Upper lobe of left lung (tissue), 6 donors: ENCODE results near the gene TAX1BP3. TPM values are rescaled to one million over a fixed set of nuclear protein-coding genes. Genes with fewer than 3 reads are reported as not detected.

ENCODE experiments used
- ATAC-seq, 2 donors: fragments of 200-7000 bp; cut with Tn5 transposase; one replicate each; pipeline ENCODE4 v1.9.1; 2022; ENCODE audit warnings: mild to moderate bottlenecking in 2 of 2, moderate library complexity in 2 of 2; ENCODE audit not compliant: low FRiP score in 2 of 2
- DNase-seq, 2 donors: peaks; one replicate each; pipeline ENCODE4 v3.0.0-alpha.2; 2019 to 2020
- H3K27ac ChIP-seq, 4 donors: fragments of 200-600 bp; sonication (generic); one replicate each; pipeline ENCODE4 v1.5.1; 2016 to 2019
- H3K27me3 ChIP-seq, 4 donors: fragments of 200-600 bp; sonication (generic); one replicate each; pipeline ENCODE4 v1.5.1; 2017 to 2019
- H3K36me3 ChIP-seq, 4 donors: fragments of 200-600 bp; sonication (generic); one replicate each; pipeline ENCODE4 v1.5.1; 2016 to 2019
- H3K4me1 ChIP-seq, 4 donors: fragments of 200-600 bp; sonication (generic); one replicate each; pipeline ENCODE4 v1.5.1; 2018 to 2019
- H3K4me3 ChIP-seq, 4 donors: fragments of 200-600 bp; sonication (generic); one replicate each; pipeline ENCODE4 v1.5.1; 2017 to 2019; ENCODE audit warnings: mild to moderate bottlenecking in 2 of 4, moderate library complexity in 1 of 4
- H3K9me3 ChIP-seq, 4 donors: fragments of 200-600 bp; sonication (generic); one replicate each; pipeline ENCODE4 v1.5.1; 2018 to 2019
- EP300 ChIP-seq, 4 donors: sonication (generic); formaldehyde crosslinking; IDR thresholded peaks; one replicate each; pipeline ENCODE4 v1.5.1; 2017; ENCODE audit warnings: antibody characterized with exemption in 4 of 4, control low read depth in 2 of 4
- POLR2A ChIP-seq, 4 donors: fragments of 450-650 bp; IDR thresholded peaks; one replicate each; pipeline ENCODE4 v1.5.1; 2016 to 2017; ENCODE audit warnings: antibody characterized with exemption in 4 of 4, mild to moderate bottlenecking in 2 of 4
- POLR2AphosphoS5 ChIP-seq, 2 donors: sonication (generic); formaldehyde crosslinking; IDR thresholded peaks; one replicate each; pipeline ENCODE4 v1.5.1; 2017; ENCODE audit warnings: antibody characterized with exemption in 2 of 2
- WGBS, 2 donors: methylation state at CpG; one replicate each; pipeline ENCODE4 v1.1.5; 2017 to 2018; 5-methylcytosine and 5-hydroxymethylcytosine counted together
- total RNA-seq, 6 donors: library from RNA; depleted of rRNA in 4 of 6; stranded (reverse); fragments of >200 nt in 4 of 6; gene quantifications; one replicate each; pipeline versions ENCODE4 v1.1.0 to v1.2.1, GENCODE V29; 2016 to 2021
- TF ChIP-seq, protein P1 (sequence below), 6 experiments: fragments of 450-650 bp in 4 of 6; fragments of 200-600 bp in 2 of 6; sonication (generic) in 2 of 6; IDR thresholded peaks; one replicate each; pipeline ENCODE4 v1.5.1; 2016 to 2019; ENCODE audit warnings: antibody characterized with exemption in 6 of 6
- donor health status: DM: no; HTN: no; CAD: no; lungs with moderate emphysema.
- donor health status: DM: no; HTN: yes; CAD: no; lungs with severe emphysema.

TAX1BP3 gene
- total RNA-seq, 6 donors from 2014 or later, result 49.2 to 200 (median 126) TPM

DNA sequence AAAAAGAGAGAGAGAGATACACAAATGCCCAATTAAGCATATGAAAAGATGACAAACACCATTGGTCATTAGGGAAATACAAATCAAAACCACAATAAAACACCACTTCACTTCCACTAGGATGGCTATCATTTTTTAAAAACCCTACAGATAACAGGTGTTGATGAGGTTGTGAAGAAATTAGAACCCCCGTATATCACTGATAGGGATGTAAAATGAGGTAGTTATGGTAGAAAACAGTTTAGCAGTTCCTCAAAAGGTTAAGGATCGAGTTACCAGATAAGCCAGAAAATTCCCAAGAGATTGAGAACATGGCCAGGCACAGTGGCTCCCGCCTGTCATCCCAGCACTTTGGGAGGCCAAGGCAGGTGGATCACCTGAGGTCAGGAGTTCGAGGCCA is 24.8 kb upstream of the TAX1BP3 start:
- no peak for TF ChIP-seq POLR2A (IDR thresholded peaks at IDR 0.05)
- no peak for TF ChIP-seq POLR2AphosphoS5 (IDR thresholded peaks at IDR 0.05)
- TF ChIP-seq, protein P1, sequence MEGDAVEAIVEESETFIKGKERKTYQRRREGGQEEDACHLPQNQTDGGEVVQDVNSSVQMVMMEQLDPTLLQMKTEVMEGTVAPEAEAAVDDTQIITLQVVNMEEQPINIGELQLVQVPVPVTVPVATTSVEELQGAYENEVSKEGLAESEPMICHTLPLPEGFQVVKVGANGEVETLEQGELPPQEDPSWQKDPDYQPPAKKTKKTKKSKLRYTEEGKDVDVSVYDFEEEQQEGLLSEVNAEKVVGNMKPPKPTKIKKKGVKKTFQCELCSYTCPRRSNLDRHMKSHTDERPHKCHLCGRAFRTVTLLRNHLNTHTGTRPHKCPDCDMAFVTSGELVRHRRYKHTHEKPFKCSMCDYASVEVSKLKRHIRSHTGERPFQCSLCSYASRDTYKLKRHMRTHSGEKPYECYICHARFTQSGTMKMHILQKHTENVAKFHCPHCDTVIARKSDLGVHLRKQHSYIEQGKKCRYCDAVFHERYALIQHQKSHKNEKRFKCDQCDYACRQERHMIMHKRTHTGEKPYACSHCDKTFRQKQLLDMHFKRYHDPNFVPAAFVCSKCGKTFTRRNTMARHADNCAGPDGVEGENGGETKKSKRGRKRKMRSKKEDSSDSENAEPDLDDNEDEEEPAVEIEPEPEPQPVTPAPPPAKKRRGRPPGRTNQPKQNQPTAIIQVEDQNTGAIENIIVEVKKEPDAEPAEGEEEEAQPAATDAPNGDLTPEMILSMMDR (IDR thresholded peaks at IDR 0.05), result no peak
- no peak for TF ChIP-seq EP300 (IDR thresholded peaks at IDR 0.05)
- WGBS, 2 donors, result 47 to 60% methylated on average over 4 of the region's 4 CpGs
- Histone ChIP-seq H3K36me3 (no peaks in the 10 kb centered on the region), H3K9me3 (peaks cover 0 to 8% (median 2%) of the 10 kb centered on the region in 4 donors), H3K27me3 (peaks cover 0 to 22% (median 7%) of the 10 kb centered on the region in 4 donors), H3K4me3 (no peak overlapping the region), H3K27ac (no peak overlapping the region), H3K4me1 (peaks cover 15 to 22% (median 18%) of the 10 kb centered on the region in 4 donors)
- ATAC-seq, result no peak
- no peak for DNase-seq

DNA sequence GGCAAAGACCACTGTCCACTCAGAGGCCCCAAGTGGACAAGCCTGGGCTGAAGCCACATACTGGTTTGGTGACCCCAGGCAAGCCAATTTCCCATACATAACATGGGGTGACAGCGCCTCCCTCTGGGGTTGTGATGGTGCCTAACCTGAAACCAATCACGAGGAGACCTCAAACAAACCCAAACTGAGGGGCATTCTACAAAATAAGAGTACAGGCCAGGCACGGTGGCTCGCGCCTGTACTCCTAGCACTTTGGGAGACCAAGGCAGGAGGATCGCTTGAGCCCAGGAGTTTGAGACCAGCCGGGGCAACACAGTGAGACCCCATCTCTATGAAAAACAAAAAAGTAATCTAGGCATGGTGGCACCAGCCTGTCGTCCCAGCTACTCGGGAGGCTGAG is 24.0 kb upstream of the TAX1BP3 start:
- Histone ChIP-seq H3K4me1 (peaks cover 15 to 22% (median 18%) of the 10 kb centered on the region in 4 donors), H3K9me3 (no peaks in the 10 kb centered on the region), H3K36me3 (no peaks in the 10 kb centered on the region), H3K27ac (no peak overlapping the region), H3K27me3 (peaks cover 0 to 24% (median 7%) of the 10 kb centered on the region in 4 donors), H3K4me3 (no peak overlapping the region)
- no peak for DNase-seq
- 81 to 93% methylated on average over 9 of the region's 9 CpGs for WGBS, 2 donors
- no peak for ATAC-seq
- TF ChIP-seq, protein P1 (IDR thresholded peaks at IDR 0.05), result no peak
- TF ChIP-seq POLR2A (IDR thresholded peaks at IDR 0.05) (no peak), EP300 (IDR thresholded peaks at IDR 0.05) (no peak), POLR2AphosphoS5 (IDR thresholded peaks at IDR 0.05) (no peak)

GRCh38 chr17:3691617-3692067 is 23.3 kb upstream of the TAX1BP3 start:
- no peaks in the 10 kb centered on the region for H3K9me3 ChIP-seq
- TF ChIP-seq EP300 (IDR thresholded peaks at IDR 0.05) (no peak), POLR2AphosphoS5 (IDR thresholded peaks at IDR 0.05) (no peak), POLR2A (IDR thresholded peaks at IDR 0.05) (no peak)
- TF ChIP-seq, protein P1 (IDR thresholded peaks at IDR 0.05), result no peak
- H3K27me3 ChIP-seq, result peaks cover 0 to 24% (median 7%) of the 10 kb centered on the region in 4 donors
- H3K4me1 ChIP-seq, result peaks cover 15 to 19% (median 17%) of the 10 kb centered on the region in 4 donors
- WGBS, 2 donors, result 76 to 80% methylated on average over 5 to 16 of the region's 16 CpGs
- no peak overlapping the region for H3K27ac ChIP-seq
- no peak overlapping the region for H3K4me3 ChIP-seq
- ATAC-seq, result no peak
- peak in 1 of 2 donors; percentile 38 for DNase-seq
- no peaks in the 10 kb centered on the region for H3K36me3 ChIP-seq

- Histone ChIP-seq H3K9me3 (no peaks in the 10 kb centered on the region), H3K4me3 (no peak overlapping the region), H3K27ac (no peak overlapping the region), H3K27me3 (peaks cover 0 to 12% (median 2%) of the 10 kb centered on the region in 4 donors), H3K36me3 (no peaks in the 10 kb centered on the region), H3K4me1 (peaks cover 3 to 4% (median 3%) of the 10 kb centered on the region in 4 donors)
- TF ChIP-seq POLR2AphosphoS5 (IDR thresholded peaks at IDR 0.05) (no peak), POLR2A (IDR thresholded peaks at IDR 0.05) (no peak), EP300 (IDR thresholded peaks at IDR 0.05) (no peak)
- TF ChIP-seq, protein P1 (IDR thresholded peaks at IDR 0.05), result no peak
- WGBS, 2 donors, result 81 to 92% methylated on average over 7 to 22 of the region's 22 CpGs
- DNase-seq, result no peak
- ATAC-seq, result peak in 1 of 2 donors; percentile 24
Observed at GRCh38 chr17:3690094-3690715, 21.8 kb upstream of the TAX1BP3 start.
